ENCODE measurements around the gene NR2C2AP.

The NR2C2AP gene, protein sequence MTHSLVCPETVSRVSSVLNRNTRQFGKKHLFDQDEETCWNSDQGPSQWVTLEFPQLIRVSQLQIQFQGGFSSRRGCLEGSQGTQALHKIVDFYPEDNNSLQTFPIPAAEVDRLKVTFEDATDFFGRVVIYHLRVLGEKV

DNA sequence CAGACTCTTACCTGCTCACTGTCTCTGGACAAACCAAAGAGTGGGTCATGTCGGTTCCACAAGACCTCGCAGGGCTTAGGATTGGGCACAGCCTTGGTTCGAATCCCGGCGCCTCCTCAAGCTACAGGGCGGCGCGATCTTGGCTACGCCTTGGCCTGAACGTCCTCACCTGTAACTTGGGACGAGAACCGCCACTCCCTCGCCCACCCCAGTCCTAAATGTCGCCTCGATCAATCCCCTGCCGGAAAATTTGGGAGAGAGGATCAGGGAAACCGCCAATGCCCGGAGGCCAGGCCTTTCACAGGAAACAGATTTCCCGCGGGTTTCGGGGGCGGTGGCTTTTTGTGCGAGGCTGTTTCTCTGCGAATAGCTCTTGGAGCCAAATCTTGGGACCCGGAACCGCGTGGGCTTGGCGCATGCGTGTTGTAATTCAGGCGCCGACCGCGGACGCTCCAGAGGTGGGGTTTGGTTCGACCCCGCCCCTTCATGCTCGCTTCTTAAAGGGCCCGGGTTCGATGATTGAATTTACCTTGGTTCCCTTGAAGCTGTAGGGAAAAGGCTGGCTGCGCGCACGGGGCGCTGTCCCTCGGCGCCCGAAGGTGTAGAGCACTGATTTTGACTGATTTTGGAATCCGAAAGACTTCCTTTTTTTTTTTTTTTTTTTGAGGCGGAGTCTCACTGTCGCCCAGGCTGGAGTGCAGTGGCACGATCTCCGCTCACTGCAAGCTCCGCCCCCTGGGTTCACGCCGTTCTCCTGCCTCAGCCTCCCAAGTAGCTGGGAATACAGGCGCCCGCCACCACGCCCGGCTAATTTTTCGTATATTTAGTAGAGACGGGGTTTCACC lies at the start of gene NR2C2AP:
TSS of gene NR2C2AP (minus strand) at position 403 of the 845 bp plus-strand sequence. CDS start at position 49, 354 bp downstream.
- H3K9me3 ChIP-seq: no peaks in the 10 kb centered on the region
- no peaks in the 10 kb centered on the region for H3K27me3 ChIP-seq (ENCODE audit: low read depth)
- in situ Hi-C loops (cut with MboI; ENCODE audit: low sequenced_read_pairs): no loop called here
- peaks cover 26% of the 10 kb centered on the region for H3K36me3 ChIP-seq (replicated peaks)
- peak; percentile 90 to 96 for DNase-seq (ENCODE audit: low spot score in 2 of 2)
- peak within 1 kb of the TSS; percentile 55 for H3K4me3 ChIP-seq
- peaks cover 4% of the 10 kb centered on the region; the same call in 1 of the 2 replicates for H3K4me1 ChIP-seq

DNA sequence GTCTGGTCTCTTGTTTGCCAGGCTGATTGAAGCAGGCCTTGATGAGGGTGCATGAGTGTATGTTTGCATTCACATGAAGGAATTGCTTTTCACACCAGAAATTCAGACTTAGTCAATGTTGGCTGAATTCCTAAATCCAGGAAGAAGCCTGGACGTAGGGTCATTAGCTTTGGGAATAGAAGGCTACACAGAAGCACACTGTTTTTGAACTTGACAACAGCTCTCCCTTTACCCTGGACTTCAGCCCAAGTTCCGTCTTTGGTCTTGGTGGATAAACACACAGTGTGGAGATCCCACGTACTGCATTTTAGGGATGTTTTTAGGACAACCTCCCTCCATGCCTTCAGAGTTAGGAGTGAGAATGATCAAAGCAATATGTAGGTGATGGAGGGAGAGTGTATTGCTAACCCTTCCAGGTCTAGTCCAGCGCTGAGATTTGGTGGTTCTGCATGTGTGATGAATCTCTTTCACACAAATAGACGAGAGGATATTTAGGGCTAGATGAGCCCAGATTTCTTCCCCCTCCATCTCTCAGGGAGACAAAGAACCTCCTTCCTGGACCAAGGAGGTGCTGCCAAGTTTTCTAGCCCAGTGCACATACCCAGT lies 47.1 kb upstream of the NR2C2AP start:
- in situ Hi-C loops (cut with MboI; ENCODE audit: low sequenced_read_pairs): no loop called here
- Histone ChIP-seq H3K9me3 (no peaks in the 10 kb centered on the region), H3K36me3 (replicated peaks) (no peaks in the 10 kb centered on the region), H3K4me1 (no peaks in the 10 kb centered on the region), H3K4me3 (no peak overlapping the region), H3K27me3 (ENCODE audit: low read depth) (0 out of 2 replicates have a peak, but pooled peaks cover 3% of the 10 kb centered on the region)
- no peak for DNase-seq (ENCODE audit: low spot score in 2 of 2)

DNA sequence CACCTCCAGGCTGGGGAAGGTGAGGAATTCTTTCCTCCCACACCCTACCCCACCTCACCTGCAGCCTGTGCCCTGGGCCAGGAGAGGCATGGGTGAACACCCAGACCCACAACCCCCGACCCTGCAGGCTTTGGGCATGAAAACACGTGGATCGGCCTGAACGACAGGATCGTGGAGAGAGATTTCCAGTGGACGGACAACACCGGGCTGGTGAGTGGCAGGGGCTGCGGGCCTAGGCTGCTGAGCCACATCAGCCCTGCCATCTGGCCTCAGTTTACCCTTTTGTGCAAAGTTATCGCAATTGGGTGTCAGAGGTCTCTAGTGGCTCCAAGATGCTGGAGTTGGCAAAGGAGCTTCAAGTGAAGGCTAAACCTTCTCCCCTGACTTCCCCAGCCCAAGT lies 37.3 kb upstream of the NR2C2AP start:
- no peak for DNase-seq (ENCODE audit: low spot score in 2 of 2)
- in situ Hi-C loops (cut with MboI; ENCODE audit: low sequenced_read_pairs): no loop called here
- no peaks in the 10 kb centered on the region for H3K27me3 ChIP-seq (ENCODE audit: low read depth)
- no peaks in the 10 kb centered on the region; the same call in 1 of the 2 replicates for H3K9me3 ChIP-seq
- no peaks in the 10 kb centered on the region for H3K4me1 ChIP-seq
- H3K4me3 ChIP-seq: no peak overlapping the region
- no peaks in the 10 kb centered on the region for H3K36me3 ChIP-seq (replicated peaks)

DNA sequence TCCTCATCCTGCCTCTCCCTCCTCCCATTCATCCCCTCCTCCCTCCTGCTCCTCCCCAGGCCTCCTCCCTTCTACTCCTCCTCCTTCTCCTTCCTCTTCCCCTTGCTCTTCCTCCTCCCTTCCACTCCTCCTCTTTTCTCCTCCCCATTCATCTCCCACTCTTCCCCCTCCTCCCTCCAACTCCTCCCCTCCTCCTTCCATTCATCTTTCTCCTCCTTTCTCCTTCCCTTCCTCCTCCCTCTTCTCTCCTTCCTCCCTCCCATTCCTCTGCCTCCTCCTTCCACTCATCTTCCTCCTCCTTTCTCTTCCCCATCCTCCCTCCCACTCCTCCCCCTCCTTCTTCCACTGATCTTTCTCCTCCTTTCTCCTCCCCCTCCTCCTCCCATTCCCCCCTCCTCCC lies 36.5 kb upstream of the NR2C2AP start:
- H3K4me3 ChIP-seq: no peak overlapping the region
- no peak for DNase-seq (ENCODE audit: low spot score in 2 of 2)
- H3K36me3 ChIP-seq (replicated peaks): no peaks in the 10 kb centered on the region
- H3K4me1 ChIP-seq: no peaks in the 10 kb centered on the region
- no peaks in the 10 kb centered on the region for H3K27me3 ChIP-seq (ENCODE audit: low read depth)
- in situ Hi-C loops (cut with MboI; ENCODE audit: low sequenced_read_pairs): no loop called here
- peaks cover 2% of the 10 kb centered on the region; the same call in 1 of the 2 replicates for H3K9me3 ChIP-seq

DNA sequence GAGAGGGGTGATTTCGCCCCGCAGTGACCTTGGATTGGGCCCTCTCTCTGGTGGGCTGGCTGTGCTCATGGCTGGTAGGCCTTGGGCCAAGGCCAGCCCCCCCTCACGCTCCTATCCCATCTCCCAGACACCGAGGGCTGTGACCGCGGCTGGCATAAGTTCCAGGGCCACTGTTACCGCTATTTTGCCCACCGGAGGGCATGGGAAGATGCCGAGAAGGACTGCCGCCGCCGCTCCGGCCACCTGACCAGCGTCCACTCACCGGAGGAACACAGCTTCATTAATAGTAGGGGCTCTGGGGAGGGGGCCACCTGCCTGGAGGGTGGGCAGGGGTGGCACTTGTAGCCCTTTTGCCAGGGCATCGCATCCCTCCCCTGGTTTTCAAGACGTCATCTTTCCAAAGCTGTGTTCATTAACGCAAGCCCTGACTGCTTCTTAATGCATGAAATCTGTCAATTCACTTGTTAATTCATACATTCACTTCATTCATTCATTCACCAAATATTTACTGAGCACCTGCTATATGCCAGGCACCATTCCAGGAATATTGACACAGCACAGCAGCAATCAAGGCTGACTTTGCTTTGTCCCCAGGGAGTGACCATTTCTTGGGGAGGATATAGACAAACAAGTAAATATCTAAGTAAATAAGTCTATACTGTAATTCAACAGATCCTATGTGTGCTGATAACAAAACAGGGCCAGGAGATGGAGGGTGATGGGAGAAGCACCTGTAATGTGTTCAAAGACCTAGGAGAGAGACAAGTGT lies 35.1 kb upstream of the NR2C2AP start:
- H3K4me3 ChIP-seq: no peak overlapping the region
- no peaks in the 10 kb centered on the region for H3K4me1 ChIP-seq
- H3K36me3 ChIP-seq (replicated peaks): no peaks in the 10 kb centered on the region
- in situ Hi-C loops (cut with MboI; ENCODE audit: low sequenced_read_pairs): no loop called here
- H3K27me3 ChIP-seq (ENCODE audit: low read depth): no peaks in the 10 kb centered on the region
- no peak for DNase-seq (ENCODE audit: low spot score in 2 of 2)
- peaks cover 5% of the 10 kb centered on the region for H3K9me3 ChIP-seq

DNA sequence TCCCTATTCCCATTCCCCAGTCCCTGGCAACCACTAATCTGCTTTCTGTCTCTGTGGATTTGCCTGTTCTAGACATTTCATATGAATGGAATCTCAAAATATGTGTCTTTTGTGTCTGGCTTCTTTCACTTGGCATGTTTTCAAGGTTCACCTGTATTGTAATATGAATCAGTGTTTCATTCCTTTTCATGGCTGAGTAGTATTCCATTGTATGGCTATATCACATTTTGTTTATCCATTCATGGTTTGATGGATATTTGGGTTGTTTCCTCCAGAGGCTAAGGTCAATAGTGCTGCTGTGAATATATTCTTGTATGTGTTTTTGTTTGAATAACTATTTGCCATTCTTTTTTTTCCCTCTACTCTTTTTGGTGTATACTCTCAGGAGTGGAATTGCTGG lies 33.0 kb upstream of the NR2C2AP start:
- Histone ChIP-seq H3K4me3 (no peak overlapping the region), H3K9me3 (peaks cover 5% of the 10 kb centered on the region), H3K27me3 (ENCODE audit: low read depth) (no peaks in the 10 kb centered on the region), H3K4me1 (no peaks in the 10 kb centered on the region), H3K36me3 (replicated peaks) (no peaks in the 10 kb centered on the region)
- no peak for DNase-seq (ENCODE audit: low spot score in 2 of 2)
- in situ Hi-C loops (cut with MboI; ENCODE audit: low sequenced_read_pairs): no loop called here

DNA sequence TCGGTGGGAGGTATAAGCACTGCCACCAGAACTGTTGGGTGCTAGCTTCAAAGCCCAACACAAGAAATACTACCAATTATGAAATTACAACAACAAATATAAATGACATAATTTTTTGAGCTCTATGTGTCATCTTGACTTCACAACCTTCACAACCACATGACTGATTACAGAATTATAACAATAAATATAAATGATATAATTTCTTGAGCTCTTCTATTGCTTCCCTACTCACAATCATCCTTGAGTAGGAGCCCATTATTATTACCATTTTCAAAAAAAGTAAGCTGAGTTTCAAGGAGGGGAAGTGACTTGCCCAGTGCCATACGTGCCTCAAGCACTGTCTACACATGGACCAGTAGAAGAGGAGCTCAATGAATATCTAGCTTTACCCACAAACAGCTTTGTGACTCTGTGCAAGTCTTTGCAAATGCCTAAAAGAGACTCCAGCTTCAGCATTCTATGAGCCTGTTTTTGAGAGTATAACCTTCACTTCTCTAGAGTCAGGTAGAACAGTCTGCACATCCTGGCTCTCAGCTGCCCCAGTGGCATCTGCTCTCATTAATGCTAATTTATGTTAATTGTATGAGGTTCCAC lies 31.1 kb upstream of the NR2C2AP start:
- Histone ChIP-seq H3K27me3 (ENCODE audit: low read depth) (peaks cover 9% of the 10 kb centered on the region; the same call in 1 of the 2 replicates), H3K4me3 (no peak overlapping the region), H3K9me3 (peaks cover 5% of the 10 kb centered on the region), H3K4me1 (no peaks in the 10 kb centered on the region), H3K36me3 (replicated peaks) (no peaks in the 10 kb centered on the region)
- DNase-seq (ENCODE audit: low spot score in 2 of 2): no peak
- in situ Hi-C loops (cut with MboI; ENCODE audit: low sequenced_read_pairs): no loop called here

DNA sequence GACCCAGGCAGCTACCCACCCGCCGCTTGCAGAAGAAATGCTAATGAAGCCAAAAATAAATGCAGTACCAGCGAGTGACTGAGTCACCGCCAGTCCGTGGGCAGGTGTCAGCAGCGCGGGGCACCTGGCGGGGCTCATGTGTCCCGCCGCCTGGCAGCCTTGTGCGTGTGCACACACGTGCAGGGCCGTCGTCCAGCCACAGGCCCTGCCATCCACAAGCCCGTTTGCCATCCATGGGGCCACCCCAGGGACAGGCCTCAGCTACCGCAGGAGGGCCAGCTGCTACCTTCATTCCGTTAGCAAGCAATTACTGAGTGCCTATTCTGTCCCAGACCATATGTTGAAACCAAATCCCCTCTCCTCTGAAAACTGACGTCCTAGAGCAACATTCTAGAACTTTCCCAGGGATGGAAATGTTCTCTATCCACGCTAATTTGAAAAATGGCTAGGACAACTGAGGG lies 29.1 kb upstream of the NR2C2AP start:
- H3K9me3 ChIP-seq: peaks cover 5% of the 10 kb centered on the region
- DNase-seq (ENCODE audit: low spot score in 2 of 2): no peak
- H3K4me1 ChIP-seq: no peaks in the 10 kb centered on the region
- no peaks in the 10 kb centered on the region for H3K36me3 ChIP-seq (replicated peaks)
- no peak overlapping the region for H3K4me3 ChIP-seq
- peaks cover 15% of the 10 kb centered on the region; the same call in 1 of the 2 replicates for H3K27me3 ChIP-seq (ENCODE audit: low read depth)
- in situ Hi-C loops (cut with MboI; ENCODE audit: low sequenced_read_pairs): no loop called here

DNA sequence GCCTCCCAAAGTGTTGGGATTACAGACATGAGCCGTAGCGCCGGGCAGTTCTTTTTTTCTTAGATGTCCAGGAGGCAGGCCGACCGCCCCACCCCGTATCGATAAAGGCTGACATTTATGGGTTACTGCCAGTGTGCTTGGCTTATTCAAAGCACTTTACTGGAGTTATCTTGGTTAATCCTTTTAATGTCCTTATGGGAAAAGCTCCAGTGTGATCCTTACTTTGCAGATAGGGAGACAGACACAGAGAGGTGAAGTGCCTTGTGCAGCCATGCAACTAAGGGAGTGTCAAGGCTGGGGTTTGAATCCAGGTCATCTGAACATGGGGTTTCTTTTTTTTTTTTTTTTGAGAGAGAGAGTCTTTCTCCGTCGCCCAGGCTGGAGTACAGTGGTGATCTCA lies 27.8 kb upstream of the NR2C2AP start:
- in situ Hi-C loops (cut with MboI; ENCODE audit: low sequenced_read_pairs): no loop called here
- Histone ChIP-seq H3K27me3 (ENCODE audit: low read depth) (peaks cover 15% of the 10 kb centered on the region; the same call in 1 of the 2 replicates), H3K4me1 (no peaks in the 10 kb centered on the region), H3K9me3 (peaks cover 5% of the 10 kb centered on the region; the same call in 1 of the 2 replicates), H3K4me3 (no peak overlapping the region), H3K36me3 (replicated peaks) (no peaks in the 10 kb centered on the region)
- DNase-seq (ENCODE audit: low spot score in 2 of 2): no peak

DNA sequence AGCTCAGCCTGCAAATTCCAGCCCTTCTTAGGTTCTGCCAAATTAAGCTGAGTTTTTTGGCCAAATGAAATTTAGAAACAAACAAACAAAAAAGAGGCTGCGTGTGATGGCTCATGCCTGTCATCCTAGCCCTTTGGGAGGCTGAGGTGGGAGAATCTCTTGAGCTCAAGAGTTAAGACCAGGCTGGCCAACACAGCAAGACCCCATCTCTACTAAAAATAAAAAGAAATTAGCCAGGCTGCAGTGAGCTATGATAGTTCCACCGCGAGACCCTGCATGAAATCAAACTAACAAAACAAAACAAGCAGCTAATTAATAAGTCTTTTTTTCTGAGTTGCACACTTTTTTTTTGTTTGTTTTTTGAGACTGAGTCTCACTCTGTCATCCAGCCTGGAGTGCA lies 26.5 kb upstream of the NR2C2AP start:
- Histone ChIP-seq H3K4me1 (no peaks in the 10 kb centered on the region; the same call in 1 of the 2 replicates), H3K36me3 (replicated peaks) (no peaks in the 10 kb centered on the region)
- in situ Hi-C loops (cut with MboI; ENCODE audit: low sequenced_read_pairs): no loop called here

DNA sequence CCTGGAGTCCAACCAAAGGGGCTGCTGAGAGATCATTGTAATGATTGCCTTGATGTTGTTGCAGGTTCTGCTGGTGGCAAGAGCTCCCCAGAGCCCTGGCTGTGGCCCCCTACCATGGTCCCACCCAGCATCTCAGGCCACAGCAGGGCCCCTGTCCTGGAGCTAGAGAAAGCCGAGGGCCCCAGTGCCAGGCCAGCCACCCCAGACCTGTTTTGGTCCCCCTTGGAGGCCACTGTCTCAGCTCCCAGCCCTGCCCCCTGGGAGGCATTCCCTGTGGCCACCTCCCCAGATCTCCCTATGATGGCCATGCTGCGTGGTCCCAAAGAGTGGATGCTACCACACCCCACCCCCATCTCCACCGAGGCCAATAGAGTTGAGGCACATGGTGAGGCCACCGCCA lies 24.0 kb upstream of the NR2C2AP start:
- in situ Hi-C loops (cut with MboI; ENCODE audit: low sequenced_read_pairs): no loop called here
- Histone ChIP-seq H3K4me3 (no peak overlapping the region), H3K27me3 (ENCODE audit: low read depth) (peaks cover 15% of the 10 kb centered on the region), H3K9me3 (no peaks in the 10 kb centered on the region), H3K4me1 (no peaks in the 10 kb centered on the region; the same call in 1 of the 2 replicates), H3K36me3 (replicated peaks) (no peaks in the 10 kb centered on the region)
- DNase-seq (ENCODE audit: low spot score in 2 of 2): no peak

More for the DNA sequence above, 26.5 kb upstream of the NR2C2AP start:
- H3K4me3 ChIP-seq: no peak overlapping the region
- peaks cover 15% of the 10 kb centered on the region for H3K27me3 ChIP-seq (ENCODE audit: low read depth)
- DNase-seq (ENCODE audit: low spot score in 2 of 2): no peak
- peaks cover 2% of the 10 kb centered on the region; the same call in 1 of the 2 replicates for H3K9me3 ChIP-seq

DNA sequence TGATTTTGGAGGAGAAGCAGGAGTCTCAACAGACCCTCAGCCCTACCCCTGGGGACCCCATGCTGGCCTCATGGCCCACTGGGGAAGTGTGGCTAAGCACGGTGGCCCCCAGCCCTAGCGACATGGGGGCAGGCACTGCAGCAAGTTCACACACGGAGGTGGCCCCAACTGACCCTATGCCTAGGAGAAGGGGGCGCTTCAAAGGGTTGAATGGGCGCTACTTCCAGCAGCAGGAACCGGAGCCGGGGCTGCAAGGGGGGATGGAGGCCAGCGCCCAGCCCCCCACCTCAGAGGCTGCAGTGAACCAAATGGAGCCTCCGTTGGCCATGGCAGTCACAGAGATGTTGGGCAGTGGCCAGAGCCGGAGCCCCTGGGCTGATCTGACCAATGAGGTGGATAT lies 23.4 kb upstream of the NR2C2AP start:
- Histone ChIP-seq H3K4me1 (no peaks in the 10 kb centered on the region; the same call in 1 of the 2 replicates), H3K27me3 (ENCODE audit: low read depth) (peaks cover 15% of the 10 kb centered on the region), H3K36me3 (replicated peaks) (no peaks in the 10 kb centered on the region), H3K4me3 (no peak overlapping the region), H3K9me3 (no peaks in the 10 kb centered on the region)
- no peak for DNase-seq (ENCODE audit: low spot score in 2 of 2)
- in situ Hi-C loops (cut with MboI; ENCODE audit: low sequenced_read_pairs): no loop called here

DNA sequence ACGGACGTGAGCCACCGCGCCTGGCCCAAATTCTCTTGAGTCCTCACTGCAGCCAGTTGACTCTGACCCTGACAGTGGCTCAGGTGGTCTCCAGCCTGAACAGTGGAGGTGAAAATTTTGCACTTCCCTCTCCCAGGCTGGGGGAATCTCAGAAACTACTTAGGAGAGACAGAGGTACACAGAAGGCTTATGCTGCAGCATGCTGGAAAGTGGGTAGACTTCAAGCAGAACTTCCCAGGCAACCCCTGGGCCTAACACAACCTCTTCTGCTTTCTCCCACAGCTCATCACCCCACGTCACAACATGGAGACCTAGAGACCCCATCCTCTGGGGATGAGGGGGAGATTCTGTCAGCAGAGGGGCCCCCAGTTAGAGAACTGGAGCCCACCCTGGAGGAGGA lies 23.0 kb upstream of the NR2C2AP start:
- DNase-seq (ENCODE audit: low spot score in 2 of 2): no peak
- in situ Hi-C loops (cut with MboI; ENCODE audit: low sequenced_read_pairs): no loop called here
- Histone ChIP-seq H3K36me3 (replicated peaks) (no peaks in the 10 kb centered on the region), H3K4me3 (no peak overlapping the region), H3K27me3 (ENCODE audit: low read depth) (peaks cover 15% of the 10 kb centered on the region), H3K4me1 (no peaks in the 10 kb centered on the region; the same call in 1 of the 2 replicates), H3K9me3 (no peaks in the 10 kb centered on the region)
